DMS114 treated with DMSO at 0.1 percent for 48 hours (cell line): Measurements from ENCODE around the gene TST.

Source experiments
- DNase-seq: peaks from one replicate; lab custom pipeline; 2025; ENCODE audit not compliant: unreplicated experiment; lab: John Stamatoyannopoulos, UW

Gene TST

DNA sequence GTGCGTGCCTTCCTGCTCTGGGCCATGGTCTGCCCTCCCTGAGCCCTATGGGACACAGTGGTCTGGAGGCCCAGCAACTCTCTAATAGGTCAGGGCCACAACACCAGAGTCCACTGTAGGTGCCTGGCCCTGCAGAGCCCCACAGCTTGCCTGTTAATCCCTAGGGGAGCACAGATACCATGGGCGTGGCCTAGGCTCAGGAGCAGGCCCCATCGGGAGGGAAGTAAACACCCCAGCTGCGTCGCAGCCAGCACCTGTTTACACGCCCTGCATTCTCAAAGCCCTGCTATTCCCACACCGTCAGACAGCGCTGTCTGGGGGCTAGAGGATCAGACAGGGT, 34.8 kb upstream of the TST start:
- no peak for DNase-seq

DNA sequence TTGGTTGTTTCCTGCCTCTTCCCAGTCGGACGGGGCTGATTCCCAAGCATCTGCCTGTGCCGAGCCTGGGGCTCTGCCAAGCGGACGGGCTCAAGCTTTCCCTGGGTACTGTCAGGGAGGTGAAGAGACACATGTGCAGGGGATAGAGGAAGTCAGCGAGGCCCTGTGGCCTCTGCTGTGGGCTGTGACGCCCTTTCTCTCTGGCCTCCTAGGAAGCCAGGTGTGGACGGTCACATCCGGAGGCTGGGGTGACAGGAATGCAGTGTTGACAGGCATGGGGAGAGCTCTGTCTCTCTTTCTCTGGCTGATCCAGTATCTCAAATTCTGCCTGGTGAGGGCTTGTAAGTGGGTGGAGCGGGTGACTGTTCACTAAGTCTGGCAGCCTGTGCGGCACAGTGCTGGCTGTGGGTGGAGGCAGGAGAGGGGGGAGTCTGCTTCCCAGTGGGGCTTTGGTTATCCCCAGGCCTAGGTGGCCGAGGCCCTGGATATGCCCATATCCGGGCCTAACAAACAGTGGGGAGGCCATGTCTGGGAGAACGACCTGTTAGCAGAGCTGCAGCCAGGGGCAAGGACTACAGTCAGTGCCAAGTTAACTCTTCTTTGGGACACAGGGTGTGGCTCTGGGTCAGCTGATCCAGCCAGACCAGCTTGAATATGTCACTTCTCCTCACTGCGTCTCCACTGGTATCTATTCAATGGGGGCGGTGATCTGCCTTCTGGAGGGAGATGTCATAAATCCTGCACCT, 34.2 kb upstream of the TST start:
- DNase-seq = no peak

DNA sequence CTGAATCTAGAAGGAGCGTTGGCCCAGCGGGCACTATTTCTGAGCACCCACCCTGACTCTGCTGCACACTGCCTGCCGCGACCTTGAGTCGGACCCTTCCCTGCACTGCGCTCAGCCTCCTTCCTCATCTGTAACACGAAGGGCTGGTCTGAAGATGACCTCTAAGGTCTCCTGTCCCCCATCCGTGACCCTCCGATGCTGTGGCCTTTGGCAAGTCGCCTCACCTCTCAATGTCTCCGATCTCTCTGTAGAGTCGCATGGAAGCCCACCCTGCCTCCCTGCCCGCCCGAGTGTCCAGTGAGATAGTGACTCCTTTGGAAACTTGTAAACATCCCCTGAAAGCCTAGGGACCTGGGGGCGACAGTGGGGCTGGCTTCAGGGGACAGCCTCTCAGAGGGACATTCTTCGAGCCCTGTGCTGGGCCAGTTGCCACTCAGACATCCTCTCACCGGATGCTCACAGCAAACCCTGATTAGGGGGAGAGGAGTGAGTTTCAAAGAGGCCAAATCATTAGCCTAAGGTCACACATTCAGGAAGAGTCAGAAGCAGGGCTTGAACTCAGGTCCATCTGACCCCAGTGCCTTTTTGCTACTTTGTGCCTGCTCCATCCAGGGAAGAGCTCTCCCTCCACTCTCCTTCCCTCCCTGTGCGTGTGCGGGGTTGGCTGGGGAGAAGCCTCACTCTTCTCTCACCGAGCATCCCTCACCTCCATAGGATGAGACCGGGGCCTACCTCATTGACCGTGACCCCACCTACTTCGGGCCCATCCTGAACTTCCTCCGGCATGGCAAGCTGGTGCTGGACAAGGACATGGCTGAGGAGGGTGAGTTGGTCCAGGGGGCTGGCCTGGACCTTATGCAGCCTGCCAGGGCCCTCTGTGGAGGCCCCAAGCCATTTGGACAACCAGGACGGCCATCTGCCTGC, 33.4 kb upstream of the TST start:
- DNase-seq = no peak

DNA sequence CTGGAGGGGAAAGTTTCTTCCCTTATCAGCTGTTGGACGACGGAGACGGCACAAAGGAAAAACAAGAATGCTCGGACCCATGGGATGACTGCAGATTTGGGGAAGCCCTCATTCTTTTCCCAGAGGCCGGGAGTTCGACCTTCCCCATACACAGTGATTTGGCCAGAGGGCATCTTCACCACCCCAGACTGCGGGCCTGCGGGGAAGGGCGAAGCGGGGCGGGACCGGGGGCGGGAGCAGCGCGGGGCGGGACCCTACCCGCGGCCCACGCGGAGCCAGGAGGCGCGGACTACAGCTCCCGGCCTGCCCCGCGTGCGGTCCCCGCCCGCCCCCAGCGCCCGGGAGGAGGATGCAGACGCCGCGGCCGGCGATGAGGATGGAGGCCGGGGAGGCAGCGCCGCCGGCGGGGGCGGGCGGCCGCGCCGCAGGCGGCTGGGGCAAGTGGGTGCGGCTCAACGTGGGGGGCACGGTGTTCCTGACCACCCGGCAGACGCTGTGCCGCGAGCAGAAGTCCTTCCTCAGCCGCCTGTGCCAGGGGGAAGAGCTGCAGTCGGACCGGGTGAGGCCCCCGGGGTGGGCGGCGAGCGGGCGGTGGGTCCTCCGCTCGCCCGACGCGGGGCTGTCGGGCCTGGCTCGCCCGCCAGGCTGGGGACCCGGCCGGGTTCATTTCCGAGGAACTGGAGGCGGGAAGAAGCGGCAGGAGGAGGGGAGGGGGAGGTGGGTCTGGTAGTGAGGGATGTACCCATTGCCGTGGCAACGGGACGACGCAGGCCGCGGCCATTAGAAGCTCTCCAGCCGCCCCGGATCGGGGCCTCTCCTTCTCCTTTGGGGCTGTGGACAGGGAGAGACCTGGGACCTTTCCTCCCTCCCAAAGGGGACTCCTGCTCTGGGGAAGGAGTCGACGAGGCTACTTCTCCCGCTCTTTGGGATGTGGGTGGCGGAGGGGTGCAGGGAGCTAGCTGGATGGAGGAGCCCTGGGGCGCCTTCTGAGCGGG, 32.4 kb upstream of the TST start, which contains the start of gene KCTD17:
TSS of gene KCTD17 (plus strand) at position 352 of the 995 bp plus-strand sequence. CDS start at position 371, 19 bp downstream.
- peak; percentile 9 for DNase-seq

DNA sequence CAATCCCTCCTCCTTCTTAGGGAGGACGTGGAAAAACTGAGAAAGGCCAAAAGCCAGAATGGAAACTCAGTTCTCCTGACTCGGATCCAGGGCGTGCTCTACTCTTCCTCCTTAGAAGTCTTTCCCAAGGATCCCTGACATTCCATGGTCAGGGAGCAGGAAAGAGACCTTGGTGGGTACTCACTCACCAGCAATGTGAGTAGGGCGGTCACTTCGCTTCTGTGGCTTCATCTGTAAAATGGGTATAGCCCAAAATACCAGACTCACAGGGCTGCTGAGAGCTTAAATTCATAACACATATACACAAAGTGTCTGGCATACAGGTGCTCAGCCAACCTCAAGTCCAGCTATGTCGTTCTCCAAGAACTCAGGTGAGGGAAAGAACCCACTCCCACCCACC, 31.7 kb upstream of the TST start:
- DNase-seq = no peak

DNA sequence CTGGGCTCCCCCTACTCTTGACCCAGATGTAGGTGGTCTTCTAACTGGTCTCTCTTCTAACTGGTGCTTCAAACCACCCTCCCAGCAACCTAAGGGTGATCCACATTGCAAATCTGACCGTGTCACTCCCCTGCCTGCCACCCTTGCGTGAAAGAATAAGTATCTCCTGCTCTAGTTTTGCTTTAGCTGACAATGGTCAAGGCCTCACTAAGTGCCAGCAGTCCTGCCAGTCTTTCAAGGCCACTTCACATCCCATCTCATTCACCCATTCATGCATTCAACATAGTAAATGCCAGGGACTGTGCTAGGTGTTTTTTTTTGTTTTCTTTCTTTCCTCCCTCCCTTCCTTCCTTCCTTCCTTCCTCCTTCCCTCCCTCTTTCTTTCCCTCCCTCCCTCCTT, 30.0 kb upstream of the TST start:
- no peak for DNase-seq

DNA sequence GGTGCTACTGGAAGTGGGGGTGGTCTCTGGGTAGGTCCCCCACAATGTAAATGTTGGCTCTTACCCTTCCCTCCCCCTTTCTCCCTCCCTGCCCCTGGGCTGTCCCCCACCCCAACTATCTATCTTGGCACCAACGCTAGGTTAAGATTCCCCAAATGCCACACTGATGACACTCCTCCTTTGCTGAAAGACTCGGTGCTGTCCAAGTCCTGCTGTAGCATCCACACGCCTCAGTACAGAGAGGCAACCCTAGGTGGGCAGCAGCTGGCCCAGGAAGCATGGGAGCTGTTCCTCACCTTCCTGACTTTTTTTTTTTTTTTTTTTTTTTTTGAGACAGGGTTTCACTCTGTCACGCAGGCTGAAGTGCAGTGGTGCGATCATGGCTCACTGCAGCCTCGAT, 28.9 kb upstream of the TST start:
- DNase-seq = no peak

DNA sequence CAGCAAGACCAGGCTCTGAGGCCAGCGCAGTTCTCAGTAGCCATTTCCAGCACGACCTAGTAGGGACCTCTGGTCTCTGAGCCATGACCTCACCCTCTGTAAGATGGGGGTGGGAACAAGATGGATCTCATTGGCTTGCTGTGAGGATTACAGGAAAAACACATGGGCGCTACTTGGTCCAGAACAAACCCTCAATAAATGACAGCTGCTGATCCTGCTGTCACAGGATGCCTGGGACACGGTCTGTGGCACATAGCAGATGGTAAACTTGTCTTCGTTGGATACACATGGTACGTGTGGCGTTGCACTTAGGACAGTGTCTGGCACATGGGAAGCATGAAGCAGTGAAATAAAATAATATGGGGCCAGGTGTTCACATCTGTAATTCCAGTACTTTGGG, 27.8 kb upstream of the TST start:
- DNase-seq = no peak

DNA sequence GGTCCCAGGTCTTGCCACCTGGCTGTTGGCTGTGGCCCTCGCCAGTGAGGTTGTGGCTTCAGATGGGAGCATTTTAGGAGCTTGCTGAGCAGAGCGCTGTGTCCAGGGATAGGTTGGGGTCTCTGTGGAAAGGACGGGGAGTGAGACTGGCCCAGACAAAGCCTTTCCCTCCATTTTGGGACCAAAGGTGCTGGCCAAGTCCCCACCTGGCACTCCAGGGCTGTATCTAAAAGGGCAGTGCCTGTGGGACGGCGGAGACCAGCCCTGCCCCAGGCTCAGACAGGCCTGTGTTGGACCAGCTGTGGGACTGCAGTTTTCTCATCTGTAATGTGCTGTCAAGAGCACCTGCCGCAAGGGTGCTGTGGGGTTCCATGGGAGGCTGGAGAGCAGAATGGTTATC, 27.3 kb upstream of the TST start:
- DNase-seq = no peak

DNA sequence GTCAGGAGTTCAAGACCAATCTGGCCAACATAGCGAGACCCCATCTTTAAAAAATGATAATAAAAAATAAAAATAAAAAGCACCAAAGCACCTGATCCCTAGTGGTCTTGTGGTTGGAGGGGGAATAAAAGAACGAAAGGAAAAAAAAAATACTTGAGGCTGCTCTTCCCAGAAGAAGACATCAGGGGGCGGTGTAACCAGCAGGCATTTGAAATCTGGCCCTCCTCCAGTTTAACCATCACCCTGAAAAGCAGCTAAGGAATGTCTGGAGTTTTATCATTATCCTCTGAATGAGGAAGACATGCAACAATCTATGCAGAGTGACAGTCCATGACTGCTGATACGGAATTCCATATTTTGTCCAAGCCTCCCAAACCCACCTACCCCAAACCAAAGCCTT, 26.7 kb upstream of the TST start:
- DNase-seq = no peak

DNA sequence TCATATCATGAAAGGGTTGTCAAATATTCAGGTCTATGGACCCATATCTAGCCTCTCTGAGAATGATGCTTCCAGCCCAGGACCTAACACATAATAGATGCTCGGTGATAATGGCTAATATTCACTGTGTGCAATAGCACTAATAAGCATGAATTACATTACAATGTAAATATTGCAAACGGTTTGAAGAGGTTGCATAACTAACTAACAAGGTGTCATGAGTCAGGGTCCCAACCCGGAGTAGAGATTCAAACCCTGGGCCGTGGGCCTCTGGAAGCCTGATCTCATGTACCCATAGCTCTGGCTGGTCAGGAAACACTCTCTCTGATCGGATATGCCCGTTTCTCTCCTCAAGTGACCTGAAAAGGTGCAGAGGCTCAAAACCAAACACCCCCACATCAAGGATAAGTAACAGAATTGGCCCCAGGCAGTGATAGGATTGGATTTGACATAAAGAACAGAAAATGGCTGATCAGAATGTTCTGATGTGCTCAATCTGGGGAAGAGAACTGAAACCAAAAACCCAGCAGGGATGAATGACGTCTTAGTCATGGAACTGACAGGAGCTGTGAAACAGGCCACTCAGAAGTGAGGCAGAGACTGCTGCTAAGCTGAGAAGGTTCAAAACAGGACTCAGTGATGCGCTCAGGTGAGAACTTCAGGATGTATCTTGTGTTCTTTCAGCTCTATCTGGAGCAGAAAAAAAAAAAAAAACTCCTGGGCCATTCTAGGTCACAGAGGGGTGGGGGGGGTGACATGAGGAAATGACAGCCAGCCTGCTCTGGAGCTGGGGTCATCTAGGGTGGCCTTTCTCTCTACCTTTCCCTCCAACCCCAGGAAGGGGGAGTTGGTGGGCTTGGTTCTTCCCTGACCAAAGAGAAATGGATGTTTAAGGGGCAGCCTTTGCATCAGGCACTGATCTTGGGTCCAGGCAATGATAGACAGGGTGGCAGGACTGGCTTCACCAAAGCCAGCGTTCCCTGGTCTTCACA, 25.7 kb upstream of the TST start:
- DNase-seq = no peak

DNA sequence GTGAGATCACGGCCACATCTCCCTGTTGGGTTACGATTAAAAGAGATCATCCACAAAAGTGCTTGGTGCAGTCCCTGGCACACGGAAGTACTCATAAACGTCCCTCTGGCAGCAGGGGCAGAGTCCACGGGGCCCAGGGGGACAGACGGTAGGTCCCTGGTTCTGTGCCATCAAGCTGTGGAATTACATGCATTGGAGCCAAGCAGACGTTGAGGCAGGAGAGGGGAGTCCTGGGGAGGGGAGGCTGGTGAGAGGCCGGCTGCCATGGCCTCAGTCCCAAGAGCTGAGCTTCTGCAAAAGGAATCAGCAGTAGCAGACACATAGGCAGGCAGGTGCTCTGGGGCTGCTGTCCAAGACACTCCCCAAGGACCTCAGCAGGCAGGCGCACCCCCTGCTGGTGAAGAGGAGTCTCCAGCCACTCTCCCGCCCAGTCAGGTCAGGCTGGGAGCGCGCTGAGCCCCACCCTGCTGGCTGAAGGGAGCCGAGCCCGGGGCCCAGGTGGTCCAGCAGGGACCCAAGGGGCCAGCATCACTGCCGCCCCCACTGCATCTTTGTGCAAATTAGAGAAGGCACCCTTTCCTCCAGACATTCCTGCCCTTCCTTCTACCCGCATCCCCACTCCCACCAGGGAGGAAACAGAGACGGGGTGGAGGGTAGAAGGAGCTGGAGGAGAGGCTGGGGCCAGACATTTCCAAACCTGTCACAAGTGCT, 24.7 kb upstream of the TST start:
- DNase-seq = no peak

DNA sequence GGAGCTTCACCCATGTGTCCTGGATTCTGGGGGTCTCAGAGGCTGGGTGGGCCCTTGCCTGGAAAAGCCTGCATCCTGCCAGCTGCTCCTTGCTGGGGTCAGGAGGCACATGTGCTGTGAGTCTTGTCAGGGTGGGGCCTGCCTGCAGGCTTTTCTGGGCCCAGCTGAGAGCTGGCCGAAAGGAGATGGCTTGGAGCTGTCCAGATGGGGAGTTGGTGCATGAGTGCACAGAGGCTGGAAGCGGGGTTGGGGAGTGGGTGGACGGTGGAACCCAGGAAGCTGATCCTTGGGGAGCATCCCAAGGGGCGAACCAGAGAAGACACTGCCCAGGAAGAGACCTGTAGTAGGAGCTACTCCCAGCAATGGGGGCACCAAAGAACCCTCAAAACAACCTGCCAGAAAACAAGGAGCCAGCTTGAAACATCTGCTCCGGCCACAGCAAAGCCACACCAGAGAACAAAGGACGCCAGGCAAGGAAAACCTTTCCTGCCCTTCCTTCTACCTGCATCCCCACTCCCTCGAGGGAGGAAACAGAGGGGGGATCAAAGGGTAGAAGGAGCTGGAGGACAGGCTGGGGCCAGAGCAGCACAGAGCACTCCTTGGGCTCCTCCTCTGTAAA, 24.1 kb upstream of the TST start:
- no peak for DNase-seq

DNA sequence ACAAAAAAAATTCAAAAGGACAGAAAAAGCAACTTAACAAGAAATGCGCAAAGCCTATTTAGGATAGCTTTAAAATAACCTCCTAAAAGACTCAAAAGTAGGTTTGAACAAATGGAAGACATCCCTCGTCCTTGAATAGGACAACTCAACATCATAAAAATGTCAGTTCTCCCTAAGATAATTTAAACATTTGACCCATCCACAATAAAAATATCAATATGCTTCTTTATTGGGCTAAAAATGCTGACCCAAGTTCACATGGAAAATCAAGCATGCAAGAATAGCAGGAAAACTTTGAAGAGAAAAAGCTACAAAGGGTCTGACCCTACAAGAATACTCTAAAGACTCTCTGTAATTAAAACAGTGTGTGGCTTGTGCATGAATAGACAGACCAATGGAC, 20.2 kb upstream of the TST start:
- no peak for DNase-seq

DNA sequence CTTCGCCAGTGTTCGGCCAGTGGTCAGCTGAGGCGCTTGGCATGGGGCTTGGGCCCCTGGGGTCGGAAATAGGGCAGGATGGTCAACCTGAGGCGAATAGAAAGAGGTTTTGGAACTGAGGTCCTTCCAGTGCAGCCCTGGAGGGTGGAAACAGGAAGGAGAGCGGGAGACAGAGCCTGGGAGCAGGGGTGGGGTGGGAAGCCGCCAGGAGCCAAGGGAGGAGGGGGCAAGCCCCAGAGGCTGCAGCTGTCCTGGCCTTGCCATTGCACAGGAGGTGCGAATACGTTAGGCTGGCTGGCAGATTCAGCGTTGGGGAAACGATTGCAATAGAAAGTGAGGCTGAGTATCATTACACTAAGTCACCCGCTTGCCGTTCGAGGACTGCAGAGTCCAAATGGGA, 18.4 kb upstream of the TST start:
- DNase-seq = no peak

DNA sequence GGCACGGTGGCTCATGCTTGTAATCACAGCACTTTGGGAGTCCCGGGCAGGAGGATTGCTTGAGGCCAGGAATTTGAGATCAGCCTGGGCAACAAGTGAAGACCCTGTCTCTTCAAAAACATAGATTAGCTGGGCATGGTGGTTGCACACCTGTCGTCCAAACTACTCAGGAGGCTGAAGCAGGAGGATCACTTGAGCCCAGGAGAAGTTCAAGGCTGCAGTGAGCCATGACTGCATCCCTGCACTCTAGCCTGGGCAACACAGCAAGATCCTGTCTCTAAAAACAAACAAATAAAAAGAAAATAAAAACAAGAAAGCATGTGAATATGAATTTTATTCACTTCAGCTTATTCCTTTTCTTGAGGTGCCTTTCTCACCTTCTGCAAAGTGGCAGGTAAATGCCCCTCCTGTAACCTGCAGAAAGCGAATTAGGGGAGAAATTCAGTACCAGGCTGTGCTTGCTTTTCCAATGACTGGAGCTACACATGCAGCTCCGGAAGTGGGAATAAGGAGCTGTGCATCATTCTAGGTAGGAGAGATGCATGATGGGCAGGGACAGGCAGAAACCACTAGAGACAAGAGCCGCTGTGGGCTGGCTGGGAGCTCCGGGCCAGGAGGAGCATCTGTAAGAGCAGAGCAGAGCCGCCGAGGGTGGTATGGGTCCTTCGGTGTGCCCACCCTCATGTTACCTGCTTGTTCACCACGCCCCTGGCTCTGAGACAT, 17.6 kb upstream of the TST start:
- no peak for DNase-seq

DNA sequence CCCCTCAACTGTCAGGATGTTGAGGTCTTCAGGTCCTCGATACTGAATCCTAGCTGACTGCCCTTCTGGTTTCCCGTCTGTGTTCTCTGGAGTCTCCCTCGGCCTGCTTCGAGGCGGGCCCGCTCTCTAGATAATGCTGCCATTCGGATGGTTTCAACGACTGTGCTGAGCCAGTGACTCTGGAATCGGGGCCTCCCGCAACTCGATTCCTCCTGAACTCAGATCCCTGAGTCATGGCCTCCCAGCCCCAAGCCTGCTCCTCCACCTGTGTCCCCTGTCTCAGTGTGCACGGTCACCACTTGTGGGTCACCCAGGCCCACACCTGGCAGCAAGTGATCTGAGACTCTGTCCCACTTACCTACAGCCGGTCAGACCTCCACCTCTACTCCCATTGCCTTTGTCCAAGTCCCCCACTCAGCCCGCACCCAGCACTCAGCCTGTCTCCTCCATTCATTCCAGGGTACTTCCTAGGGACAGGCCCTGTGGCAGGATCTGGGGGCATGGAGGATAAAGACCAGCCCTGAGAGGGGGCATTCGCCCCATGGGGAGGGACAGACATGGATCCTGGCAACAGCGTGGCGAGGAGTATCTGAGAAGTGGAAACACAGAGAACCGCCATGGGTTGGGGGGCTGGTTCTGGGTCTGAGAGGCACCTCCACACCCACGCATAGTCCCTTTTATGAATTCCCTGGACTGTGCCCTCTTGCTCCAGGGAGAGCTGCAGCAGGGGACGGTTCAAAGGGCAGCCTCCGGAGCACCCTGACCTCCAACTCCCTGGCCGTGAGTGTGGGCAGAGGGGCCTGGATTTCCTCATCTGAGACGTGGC, 14.6 kb upstream of the TST start:
- no peak for DNase-seq
